ENCODE data around the gene DPM2. TPM values are rescaled to one million over a fixed set of nuclear protein-coding genes. Genes with fewer than 3 reads are reported as not detected.

Gene DPM2
- total RNA-seq, 2 donors from 2014 or later = 14.7 to 18.3 TPM

DNA sequence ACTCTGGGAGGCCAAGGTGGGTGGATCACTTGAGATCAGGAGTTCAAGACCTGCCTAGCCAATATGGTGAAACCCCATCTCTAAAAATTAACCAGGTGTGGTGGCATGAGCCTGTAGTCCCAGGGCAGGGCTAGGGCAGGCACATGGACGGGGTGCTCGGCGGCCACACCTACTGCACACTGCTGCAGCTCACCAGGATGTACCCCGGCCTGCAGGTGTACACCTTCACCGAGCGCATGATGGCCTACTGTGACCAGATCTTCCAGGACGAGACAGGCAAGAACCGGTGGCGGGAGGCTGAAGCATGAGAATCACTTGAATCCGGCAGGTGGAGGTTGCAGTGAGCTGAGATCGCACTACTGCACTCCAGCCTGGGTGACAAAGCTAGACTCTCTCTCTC is 24.0 kb downstream of the DPM2 start:
- intact Hi-C loops (cut with DNase I) = no loop called here
- ATAC-seq (no peak), DNase-seq (no peak)

- intact Hi-C loops (cut with DNase I) = no loop called here
- ATAC-seq = no peak
- no peak for DNase-seq
Measured at GRCh38 chr9:127912882-127913281, 24.8 kb downstream of the DPM2 start.

- DNase-seq = no peak
- no peak for ATAC-seq
- intact Hi-C loops (cut with DNase I) = no loop called here
Measured at GRCh38 chr9:127912296-127912695, 25.4 kb downstream of the DPM2 start.

DNA sequence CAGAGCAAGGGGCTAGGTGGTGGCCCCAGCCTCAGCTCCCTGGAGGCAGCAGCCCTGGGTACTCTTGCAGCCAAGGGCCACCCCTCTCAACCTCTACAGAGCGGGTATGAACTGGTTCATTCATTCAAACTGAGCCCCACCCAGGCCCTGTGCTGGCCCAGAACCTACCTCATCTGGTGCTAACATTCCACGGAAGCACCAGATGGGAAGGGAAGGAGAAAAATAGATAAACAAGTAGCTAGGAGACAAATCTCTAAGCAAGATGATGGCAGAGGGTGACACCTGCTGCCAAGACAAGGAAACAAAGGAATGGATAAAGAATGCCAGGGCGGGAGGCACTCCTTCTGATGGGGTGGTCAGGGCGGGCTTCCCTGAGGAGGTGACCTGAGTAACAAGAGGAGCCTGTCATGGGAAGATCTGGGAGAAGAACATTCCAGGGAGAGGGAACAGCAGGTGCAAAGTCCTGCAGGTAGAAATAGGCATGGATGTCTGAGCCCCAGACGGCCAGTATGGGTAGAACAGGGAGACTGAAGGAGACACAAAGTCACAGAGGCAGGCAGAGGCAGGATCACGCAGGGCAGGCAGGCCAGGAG is 26.9 kb downstream of the DPM2 start:
- no peak for DNase-seq
- intact Hi-C loops (cut with DNase I) = no loop called here
- no peak for ATAC-seq

DNA sequence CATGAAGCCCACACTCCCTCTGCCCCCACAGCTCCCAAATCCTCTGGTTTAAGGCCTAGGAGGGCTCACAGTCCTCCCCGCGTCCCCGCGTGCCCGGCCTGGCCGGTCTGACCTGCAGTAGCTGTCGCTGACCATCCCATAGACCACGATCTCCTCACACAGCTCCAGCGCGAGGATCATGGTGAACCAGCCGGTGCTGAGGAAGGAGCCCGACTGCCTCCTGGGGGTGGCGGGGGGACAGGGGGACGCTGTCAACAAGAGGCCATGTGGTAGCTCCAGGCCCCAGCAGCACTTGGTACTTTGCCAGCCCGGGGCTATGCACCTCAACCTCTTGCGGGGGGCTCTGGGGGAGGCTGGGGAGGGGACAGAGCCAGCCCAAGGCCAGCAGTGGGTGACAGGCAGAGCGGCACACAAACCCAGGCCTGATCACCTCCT is 27.8 kb downstream of the DPM2 start:
- ATAC-seq (no peak), DNase-seq (no peak)
- intact Hi-C loops (cut with DNase I) = no loop called here

DNA sequence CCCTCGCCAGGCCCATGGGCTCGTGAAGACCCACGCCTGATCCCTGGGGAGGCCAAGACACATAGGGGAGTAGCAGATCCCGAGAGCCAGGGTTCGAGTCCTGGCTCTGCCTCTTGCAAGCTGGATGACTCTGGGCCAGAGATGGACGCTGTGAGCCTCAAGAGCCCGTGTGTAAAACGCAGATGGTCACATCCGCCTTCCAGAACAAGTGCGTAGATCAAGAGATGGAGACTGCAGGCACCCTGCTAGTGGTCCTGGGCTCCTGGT is 29.1 kb downstream of the DPM2 start:
- ATAC-seq (no peak), DNase-seq (no peak)
- intact Hi-C loops (cut with DNase I) = no loop called here

GRCh38 chr9:127907867-127908659 is 29.6 kb downstream of the DPM2 start:
- intact Hi-C loops (cut with DNase I) = no loop called here
- ATAC-seq (no peak), DNase-seq (no peak)

DNA sequence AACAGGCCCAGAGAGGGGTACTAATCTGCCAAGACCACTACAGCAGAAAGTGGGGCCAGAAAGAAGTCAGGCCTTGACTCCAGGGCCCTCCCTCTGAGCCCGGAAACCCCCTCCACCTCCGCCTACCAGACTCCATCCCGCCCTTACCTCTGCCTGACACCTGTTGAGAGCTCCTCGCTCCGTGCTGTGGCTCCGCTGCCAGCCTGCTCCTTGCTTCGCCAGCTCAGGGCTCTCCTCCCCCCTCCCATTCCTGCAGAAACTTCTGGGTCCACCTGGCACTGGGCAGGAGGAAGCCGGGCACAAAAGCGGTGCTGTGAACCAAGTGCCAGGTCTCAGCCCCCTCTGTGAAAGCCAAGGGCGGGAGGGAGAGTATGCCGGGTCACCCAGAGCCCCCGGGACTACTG is 31.9 kb downstream of the DPM2 start:
- intact Hi-C loops (cut with DNase I) = no loop called here
- ATAC-seq (peak; percentile 14 to 24), DNase-seq (no peak)

DNA sequence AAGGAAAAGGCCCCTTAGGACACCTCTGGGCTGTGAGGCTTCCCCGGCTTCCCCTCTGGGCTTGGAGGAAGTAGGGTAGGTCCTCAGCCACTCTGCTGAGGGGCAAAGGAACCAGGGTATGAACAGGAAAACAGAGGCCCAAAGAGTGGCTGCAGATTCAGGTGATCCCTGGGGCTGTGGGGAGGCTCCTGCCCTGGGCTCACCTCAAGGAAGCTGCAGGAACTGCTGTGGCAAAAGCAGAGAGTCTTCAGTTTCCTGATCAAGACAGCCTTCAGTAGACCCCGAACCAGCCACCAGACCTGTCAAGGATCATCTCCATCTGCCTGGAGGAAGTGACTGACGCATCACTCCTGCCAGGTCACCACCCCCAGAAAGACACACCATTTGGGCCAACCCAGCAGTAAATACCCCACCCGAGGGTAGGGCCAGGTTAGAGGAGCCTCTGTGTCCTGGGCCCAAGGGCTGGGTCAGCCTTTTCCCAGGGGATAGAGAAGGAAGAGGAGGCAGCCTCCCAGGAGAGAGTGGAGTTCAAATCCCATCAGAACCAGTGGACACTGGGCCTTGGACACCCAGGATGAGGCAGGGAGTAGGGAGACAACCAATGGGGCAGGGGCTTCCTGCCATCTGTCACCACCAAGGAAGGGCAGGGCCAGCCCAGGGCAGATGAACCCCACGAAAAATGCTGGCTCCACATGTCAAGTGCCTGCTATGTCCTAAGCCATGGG is 32.5 kb downstream of the DPM2 start:
- DNase-seq (no peak), ATAC-seq (peak; percentile 3 to 4)
- intact Hi-C loops (cut with DNase I) = no loop called here

GRCh38 chr9:127904561-127905003 is 33.1 kb downstream of the DPM2 start:
- ATAC-seq = peak; percentile 29 to 35
- DNase-seq = peak; percentile 52
- intact Hi-C loops (cut with DNase I) = no loop called here

DNA sequence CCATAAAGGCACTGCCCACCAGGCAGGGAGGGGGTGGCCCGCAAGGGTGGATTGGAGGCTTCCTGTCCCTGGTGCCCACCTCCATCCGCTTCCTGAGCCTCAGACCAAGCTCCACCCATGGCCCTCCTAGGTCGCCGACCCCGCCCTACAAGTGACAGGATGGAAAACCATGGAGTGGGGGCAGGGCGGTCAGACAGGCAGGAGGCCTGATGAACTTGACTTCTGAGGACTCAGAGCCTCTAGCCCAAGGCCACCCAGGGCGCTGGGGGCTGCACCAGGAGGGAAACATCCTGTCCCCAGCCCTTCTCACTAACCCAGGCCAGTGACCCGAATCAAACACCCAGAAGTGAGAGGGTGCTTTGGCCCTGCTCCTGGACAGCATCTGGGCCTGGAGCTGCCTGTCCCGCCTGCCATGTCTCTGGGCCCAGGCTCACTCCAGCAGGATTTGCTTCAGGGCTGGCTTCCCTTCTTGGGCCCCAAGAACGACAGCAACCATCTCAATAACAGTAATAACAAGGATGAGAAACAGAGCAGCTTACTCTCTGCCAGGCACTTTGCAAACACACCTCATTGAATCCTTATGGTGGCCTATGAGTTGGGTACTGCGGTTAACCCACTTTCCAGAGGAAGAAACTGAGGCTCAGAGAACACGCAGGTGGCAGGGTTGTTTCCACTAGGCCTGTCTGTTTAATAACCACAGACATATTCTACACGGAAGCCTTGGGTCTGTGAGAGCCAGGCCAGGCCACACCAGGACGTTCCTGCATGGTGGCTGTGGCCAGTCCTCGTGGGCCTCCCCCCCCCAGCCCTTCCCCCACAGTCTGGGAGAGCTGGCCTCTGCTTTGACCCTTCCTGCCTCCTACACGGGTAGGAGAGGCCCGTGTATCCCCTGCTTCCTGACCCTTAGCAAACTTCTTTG is 33.8 kb downstream of the DPM2 start:
- intact Hi-C loops (cut with DNase I) = no loop called here
- ATAC-seq (peak; percentile 14 to 44), DNase-seq (peak; percentile 92)

GRCh38 chr9:127899128-127899943 is 38.3 kb downstream of the DPM2 start, which contains the start of gene ST6GALNAC6:
Gene ST6GALNAC6 (minus strand): TSS chr9:127899603. CDS start chr9:127897981, 1,622 bp downstream.
- ATAC-seq (peak; percentile 79 to 83), DNase-seq (peak; percentile 80)

GRCh38 chr9:127898433-127899127 is 39.1 kb downstream of the DPM2 start:
- peak; percentile 77 for DNase-seq
- peak; percentile 51 to 63 for ATAC-seq
- intact Hi-C loops (cut with DNase I) = no loop called here

More at GRCh38 chr9:127899128-127899943, 38.3 kb downstream of the DPM2 start, which contains the start of gene ST6GALNAC6:
- intact Hi-C loops (cut with DNase I) = no loop called here

GRCh38 chr9:127897193-127897692 is 40.4 kb downstream of the DPM2 start:
- intact Hi-C loops (cut with DNase I) = no loop called here
- DNase-seq (peak; percentile 84), ATAC-seq (peak; percentile 80 to 85)

- no peak for DNase-seq
- intact Hi-C loops (cut with DNase I) = no loop called here
- no peak for ATAC-seq
Measured at GRCh38 chr9:127896395-127897192, 41.1 kb downstream of the DPM2 start.

- DNase-seq = no peak
- ATAC-seq = no peak
- intact Hi-C loops (cut with DNase I) = no loop called here
Measured at GRCh38 chr9:127895811-127896210, 41.8 kb downstream of the DPM2 start.

DNA sequence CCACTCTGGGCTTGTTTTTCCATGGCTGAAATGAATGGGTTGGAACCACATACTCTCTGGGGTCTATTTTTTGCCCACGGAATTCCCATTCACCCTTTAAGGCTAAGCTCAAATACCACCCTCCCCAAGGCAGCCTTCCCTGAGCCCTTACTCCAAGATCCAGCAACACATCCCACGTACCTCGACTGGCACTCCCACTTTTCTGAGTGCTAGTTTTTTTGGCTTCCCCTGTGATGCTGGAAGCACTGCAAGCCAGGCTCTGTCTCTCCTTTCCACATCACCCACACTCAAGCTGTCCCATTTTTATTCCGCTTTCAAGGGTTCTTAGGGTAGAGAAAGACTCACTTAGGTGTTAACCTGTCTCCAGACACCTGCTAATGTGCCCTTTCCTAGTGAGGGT is 44.3 kb downstream of the DPM2 start:
- DNase-seq = no peak
- no peak for ATAC-seq
- intact Hi-C loops (cut with DNase I) = no loop called here
